ENCODE results near the gene SERPINB12.

GRCh38 chr18:63606526-63606925 is 64.4 kb downstream of the SERPINB12 start:
- TF ChIP-seq CTCF (IDR thresholded peaks at IDR 0.05) (no peak), POLR2A (IDR thresholded peaks at IDR 0.05) (no peak)

All from body of pancreas (tissue), 4 donors.